ENCODE results near the gene KLK2. TPM values are rescaled to one million over a fixed set of nuclear protein-coding genes. Genes with fewer than 3 reads are reported as not detected.
A peak's percentile ranks its signal among the peaks of the same experiment; 100 is the strongest.

Gene KLK2
- total RNA-seq, 5 donors from 2014 or later (not counting 1 experiment from before 2014, with no cell fraction given), result not detected

- Histone ChIP-seq H3K9me3 (no peaks in the 10 kb centered on the region), H3K36me3 (ENCODE audit: control insufficient read depth in 2 of 2, extremely low read depth in 1 of 2, insufficient read depth in 1 of 2, low read length in 1 of 2) (no peaks in the 10 kb centered on the region), H3K27ac (ENCODE audit: low read length) (no peak overlapping the region), H3K27me3 (replicated peaks in 1 of 2; ENCODE audit: control insufficient read depth in 2 of 2, extremely low read depth in 1 of 2, insufficient read depth in 2 of 2, low read length in 1 of 2) (peaks cover 9 to 64% of the 10 kb centered on the region in 2 experiments), H3K4me1 (ENCODE audit: control insufficient read depth in 1 of 2, extremely low read depth in 1 of 2, insufficient read depth in 2 of 2, low read length in 2 of 2) (peaks cover 0 to 10% of the 10 kb centered on the region in 2 experiments), H3K4me3 (ENCODE audit: control insufficient read depth in 1 of 2, extremely low read depth in 1 of 2, low read length in 1 of 2) (no peak overlapping the region)
- peak in 4 of 35 experiments; percentile 2 to 11 (median 8) for DNase-seq
- CTCF ChIA-PET, result no interaction called here
- Mint-ChIP-seq H3K4me1 (peaks cover 12% of the 10 kb centered on the region in 3 donors), H3K36me3 (no peaks in the 10 kb centered on the region), H3K4me3 (peak overlapping the region; percentile 18 to 59 (median 31)), H3K9me3 (no peaks in the 10 kb centered on the region), H3K27ac (no peak overlapping the region), H3K27me3 (peaks cover 47 to 58% of the 10 kb centered on the region in 2 donors)
- POLR2A ChIA-PET, result no interaction called here
- peak in 2 of 4 experiments; percentile 20 to 53 for ATAC-seq (replicated peaks in 1 of 4)
- 8% methylated on average over 34 of the region's 36 CpGs for WGBS (ENCODE audit: insufficient coverage)
These were observed 36.2 kb downstream of the KLK2 start for GRCh38 chr19:50909240-50910070.

GRCh38 chr19:50910722-50911121, 37.5 kb downstream of the KLK2 start:
- no peaks in the 10 kb centered on the region for H3K9me3 ChIP-seq
- Mint-ChIP-seq H3K9me3 (no peaks in the 10 kb centered on the region), H3K36me3 (no peaks in the 10 kb centered on the region), H3K27ac (no peak overlapping the region), H3K4me1 (peaks cover 12% of the 10 kb centered on the region in 3 donors), H3K4me3 (no peak overlapping the region), H3K27me3 (peaks cover 45 to 57% of the 10 kb centered on the region in 2 donors)
- H3K4me3 ChIP-seq (ENCODE audit: control insufficient read depth in 1 of 2, extremely low read depth in 1 of 2, low read length in 1 of 2), result no peak overlapping the region
- ATAC-seq (replicated peaks in 1 of 4) (no peak), DNase-seq (no peak)
- CTCF ChIA-PET, result no interaction called here
- POLR2A ChIA-PET, result no interaction called here
- WGBS (ENCODE audit: insufficient coverage), result no CpG with 5 or more reads among the region's 4 CpGs
- H3K27me3 ChIP-seq (replicated peaks in 1 of 2; ENCODE audit: control insufficient read depth in 2 of 2, extremely low read depth in 1 of 2, insufficient read depth in 2 of 2, low read length in 1 of 2), result peaks cover 9 to 68% of the 10 kb centered on the region in 2 experiments
- H3K27ac ChIP-seq (ENCODE audit: low read length), result no peak overlapping the region
- no peaks in the 10 kb centered on the region for H3K36me3 ChIP-seq (ENCODE audit: control insufficient read depth in 2 of 2, extremely low read depth in 1 of 2, insufficient read depth in 1 of 2, low read length in 1 of 2)
- peaks cover 0 to 10% of the 10 kb centered on the region in 2 experiments for H3K4me1 ChIP-seq (ENCODE audit: control insufficient read depth in 1 of 2, extremely low read depth in 1 of 2, insufficient read depth in 2 of 2, low read length in 2 of 2)

GRCh38 chr19:50911206-50912101, 38.2 kb downstream of the KLK2 start, which contains the start of gene KLK4:
TSS of gene KLK4 (minus strand) at chr19:50911395. CDS start at chr19:50910738, 657 bp downstream.
- DNase-seq (no peak), ATAC-seq (replicated peaks in 1 of 4) (no peak)
- H3K27ac ChIP-seq (ENCODE audit: low read length), result no peak within 1 kb of the TSS
- Mint-ChIP-seq H3K9me3 (no peaks in the 10 kb centered on the region), H3K4me3 (no peak within 1 kb of the TSS), H3K36me3 (no peaks in the 10 kb centered on the region), H3K27me3 (peaks cover 41 to 55% of the 10 kb centered on the region in 2 donors), H3K4me1 (peaks cover 12% of the 10 kb centered on the region in 3 donors), H3K27ac (peak within 1 kb of the TSS in 1 of 2 donors; percentile 12)
- WGBS (ENCODE audit: insufficient coverage), result 57% methylated on average over 9 of the region's 9 CpGs
- POLR2A ChIA-PET, result no interaction called here
- H3K4me3 ChIP-seq (ENCODE audit: control insufficient read depth in 1 of 2, extremely low read depth in 1 of 2, low read length in 1 of 2), result no peak within 1 kb of the TSS
- CTCF ChIA-PET, result interaction anchor here in 1 of 2 donors (0.7 kb wide), 1 partner anchor 16 kb away, joined by 6 read pairs; no protein-coding TSS in a partner anchor
- H3K36me3 ChIP-seq (ENCODE audit: control insufficient read depth in 2 of 2, extremely low read depth in 1 of 2, insufficient read depth in 1 of 2, low read length in 1 of 2), result no peaks in the 10 kb centered on the region
- H3K27me3 ChIP-seq (replicated peaks in 1 of 2; ENCODE audit: control insufficient read depth in 2 of 2, extremely low read depth in 1 of 2, insufficient read depth in 2 of 2, low read length in 1 of 2), result peaks cover 9 to 70% of the 10 kb centered on the region in 2 experiments
- no peaks in the 10 kb centered on the region for H3K9me3 ChIP-seq
- H3K4me1 ChIP-seq (ENCODE audit: control insufficient read depth in 1 of 2, extremely low read depth in 1 of 2, insufficient read depth in 2 of 2, low read length in 2 of 2), result peaks cover 0 to 10% of the 10 kb centered on the region in 2 experiments

- 29% methylated on average over 14 of the region's 21 CpGs for WGBS (ENCODE audit: insufficient coverage)
- DNase-seq (no peak), ATAC-seq (replicated peaks in 1 of 4) (no peak)
- no peaks in the 10 kb centered on the region for H3K9me3 ChIP-seq
- no peaks in the 10 kb centered on the region for H3K36me3 ChIP-seq (ENCODE audit: control insufficient read depth in 2 of 2, extremely low read depth in 1 of 2, insufficient read depth in 1 of 2, low read length in 1 of 2)
- H3K27me3 ChIP-seq (replicated peaks in 1 of 2; ENCODE audit: control insufficient read depth in 2 of 2, extremely low read depth in 1 of 2, insufficient read depth in 2 of 2, low read length in 1 of 2), result peaks cover 9 to 72% of the 10 kb centered on the region in 2 experiments
- no peak overlapping the region for H3K27ac ChIP-seq (ENCODE audit: low read length)
- Mint-ChIP-seq H3K9me3 (no peaks in the 10 kb centered on the region), H3K36me3 (no peaks in the 10 kb centered on the region), H3K27me3 (peaks cover 40 to 55% of the 10 kb centered on the region in 2 donors), H3K27ac (peak overlapping the region in 1 of 2 donors; percentile 9), H3K4me1 (peaks cover 12% of the 10 kb centered on the region in 3 donors), H3K4me3 (no peak overlapping the region)
- CTCF ChIA-PET, result interaction anchor here in 1 of 2 donors (0.7 kb wide), 1 partner anchor 15 kb away, joined by 6 read pairs; no protein-coding TSS in a partner anchor
- POLR2A ChIA-PET, result no interaction called here
- no peak overlapping the region for H3K4me3 ChIP-seq (ENCODE audit: control insufficient read depth in 1 of 2, extremely low read depth in 1 of 2, low read length in 1 of 2)
- peaks cover 0 to 10% of the 10 kb centered on the region in 2 experiments for H3K4me1 ChIP-seq (ENCODE audit: control insufficient read depth in 1 of 2, extremely low read depth in 1 of 2, insufficient read depth in 2 of 2, low read length in 2 of 2)
These were observed 38.9 kb downstream of the KLK2 start for GRCh38 chr19:50912102-50912599.

GRCh38 chr19:50912727-50913716, 39.8 kb downstream of the KLK2 start:
- Mint-ChIP-seq H3K9me3 (no peaks in the 10 kb centered on the region), H3K27me3 (peaks cover 37 to 54% of the 10 kb centered on the region in 2 donors), H3K4me1 (peaks cover 12% of the 10 kb centered on the region in 3 donors), H3K27ac (no peak overlapping the region), H3K4me3 (no peak overlapping the region), H3K36me3 (no peaks in the 10 kb centered on the region)
- Histone ChIP-seq H3K9me3 (no peaks in the 10 kb centered on the region), H3K27me3 (replicated peaks in 1 of 2; ENCODE audit: control insufficient read depth in 2 of 2, extremely low read depth in 1 of 2, insufficient read depth in 2 of 2, low read length in 1 of 2) (peaks cover 6 to 73% of the 10 kb centered on the region in 2 experiments), H3K4me1 (ENCODE audit: control insufficient read depth in 1 of 2, extremely low read depth in 1 of 2, insufficient read depth in 2 of 2, low read length in 2 of 2) (peaks cover 0 to 10% of the 10 kb centered on the region in 2 experiments), H3K36me3 (ENCODE audit: control insufficient read depth in 2 of 2, extremely low read depth in 1 of 2, insufficient read depth in 1 of 2, low read length in 1 of 2) (no peaks in the 10 kb centered on the region), H3K4me3 (ENCODE audit: control insufficient read depth in 1 of 2, extremely low read depth in 1 of 2, low read length in 1 of 2) (no peak overlapping the region), H3K27ac (ENCODE audit: low read length) (no peak overlapping the region)
- ChIA-PET CTCF (no interaction called here), POLR2A (no interaction called here)
- peak in 1 of 35 experiments; percentile 23 for DNase-seq
- 7% methylated on average over 21 of the region's 29 CpGs for WGBS (ENCODE audit: insufficient coverage)
- no peak for ATAC-seq (replicated peaks in 1 of 4)
